ENCODE measurements around the gene GLIS2.

Gene GLIS2

GRCh38 chr16:4352843-4353242 lies 37.0 kb downstream of the GLIS2 start:
- no peak for DNase-seq (ENCODE audit: low read depth)

- DNase-seq (ENCODE audit: low read depth), result no peak
Measured at GRCh38 chr16:4353675-4354074, 37.8 kb downstream of the GLIS2 start.

DNA sequence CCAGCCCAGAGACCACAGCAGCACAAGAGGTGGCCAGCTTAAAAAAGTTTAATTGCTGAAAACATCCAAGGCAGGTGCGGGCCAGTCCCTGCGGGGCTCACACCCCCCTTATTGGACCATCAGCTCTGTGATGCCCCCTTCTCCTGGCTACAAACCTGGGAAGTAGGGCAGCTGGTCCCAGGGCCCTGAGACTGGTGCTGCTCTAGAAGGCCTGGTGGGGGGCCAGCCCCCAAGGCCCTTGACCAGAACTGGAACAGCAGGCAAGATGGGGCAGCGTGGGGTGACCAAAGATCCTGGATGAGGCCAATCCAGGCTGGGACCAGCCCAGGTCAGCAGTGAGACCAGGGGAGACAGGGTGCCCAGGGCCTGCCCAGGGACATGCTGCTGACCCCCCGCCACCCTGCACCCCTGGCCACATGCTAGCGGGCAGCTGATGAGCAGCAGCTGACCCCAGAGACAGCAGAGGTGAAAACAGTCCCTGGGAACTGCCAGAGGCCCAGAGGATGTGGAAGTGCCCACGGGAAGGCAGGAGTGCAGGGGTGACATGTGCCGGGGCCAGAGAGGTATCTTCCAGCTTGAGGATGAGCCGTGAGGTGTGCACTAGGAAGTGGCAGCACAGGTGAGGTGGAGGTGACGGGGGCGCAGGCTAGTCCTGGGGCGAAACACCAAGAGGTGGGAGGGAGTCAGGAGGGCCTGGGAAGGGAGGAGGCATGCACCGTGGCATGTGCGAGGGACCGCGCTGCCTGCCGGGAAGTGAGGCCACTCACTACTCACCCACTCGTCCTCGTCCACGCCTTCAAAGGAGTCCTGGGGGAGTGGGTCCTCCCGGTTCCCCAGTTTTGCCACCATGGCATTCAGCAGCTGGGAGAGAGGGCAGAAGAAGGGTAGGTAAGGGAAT lies 38.9 kb downstream of the GLIS2 start:
- no peak for DNase-seq (ENCODE audit: low read depth)

- no peak for DNase-seq (ENCODE audit: low read depth)
Measured at GRCh38 chr16:4356820-4357219, 41.0 kb downstream of the GLIS2 start.

DNA sequence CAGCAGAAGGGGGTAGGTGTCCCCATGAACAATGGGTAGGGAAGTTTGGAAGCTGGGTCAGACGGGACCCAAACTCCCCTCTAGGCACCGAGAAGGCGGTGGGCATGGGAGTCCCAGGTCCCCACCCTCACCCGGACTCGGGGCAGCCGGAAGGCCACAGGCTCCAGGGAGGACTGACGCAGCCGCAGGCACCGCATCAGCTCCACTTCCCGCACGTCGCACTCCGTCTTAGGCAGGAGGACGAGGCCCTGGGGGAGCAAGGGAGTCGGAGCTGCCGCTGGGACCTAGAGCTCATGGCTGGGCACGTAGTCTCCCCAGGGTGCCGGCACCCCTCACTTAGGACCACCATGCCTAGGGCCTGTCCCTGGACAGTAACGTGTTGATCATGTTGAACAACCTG lies 42.4 kb downstream of the GLIS2 start:
- DNase-seq (ENCODE audit: low read depth), result no peak

DNA sequence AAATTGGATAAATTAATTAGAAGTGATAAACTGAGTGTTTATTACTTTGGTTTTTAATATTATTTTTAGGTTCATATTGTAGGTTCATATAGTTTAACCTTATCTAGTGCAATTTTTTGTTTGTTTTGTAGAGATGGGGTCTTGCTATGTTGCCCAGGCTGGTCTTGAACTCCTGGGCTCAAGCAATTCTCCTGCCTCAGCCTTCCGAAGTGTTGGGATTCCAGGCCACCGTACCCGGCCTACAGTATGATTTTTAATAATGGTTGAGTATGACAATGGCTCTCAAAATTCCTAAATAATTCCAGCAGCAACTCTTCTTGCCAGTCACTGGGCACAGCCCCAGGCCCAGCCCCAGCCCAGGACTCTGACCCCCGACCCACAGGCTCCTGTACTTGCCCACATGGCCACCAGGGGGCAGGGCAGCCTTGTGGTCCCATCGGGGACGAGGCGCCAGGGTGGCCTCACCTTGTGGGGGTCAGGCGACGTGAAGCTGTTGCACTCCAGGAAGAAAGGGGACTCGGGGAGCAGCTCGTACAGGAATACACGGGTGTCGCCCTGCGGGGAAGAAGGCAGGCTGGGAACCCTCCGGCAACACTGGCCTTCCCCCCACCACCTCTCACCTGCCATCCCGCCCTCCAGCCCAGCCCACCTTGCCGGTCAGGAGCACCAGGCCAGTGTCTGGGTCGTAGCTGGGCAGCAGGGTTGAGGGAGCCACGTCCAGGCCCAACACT lies 43.1 kb downstream of the GLIS2 start:
- peak; percentile 59 for DNase-seq (ENCODE audit: low read depth)

DNA sequence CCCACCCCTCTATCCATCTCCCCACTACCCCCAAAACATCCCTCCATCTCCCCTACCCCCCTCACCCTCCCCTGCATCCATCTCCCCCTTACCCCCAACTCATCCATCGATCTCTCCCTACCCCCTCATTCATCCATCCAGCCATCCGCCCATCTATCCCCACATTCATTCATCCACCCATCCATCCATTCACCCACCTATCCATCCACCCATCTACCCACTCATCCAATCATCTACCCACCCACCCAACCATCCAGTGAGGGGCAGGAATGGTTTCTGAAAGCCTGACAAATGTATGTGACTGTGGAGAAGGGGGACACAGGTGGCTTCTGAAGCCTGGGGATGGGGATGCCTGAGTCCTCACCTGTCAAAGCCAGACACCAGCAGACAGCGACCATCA lies 44.0 kb downstream of the GLIS2 start:
- DNase-seq (ENCODE audit: low read depth), result no peak

- no peak for DNase-seq (ENCODE audit: low read depth)
Measured at GRCh38 chr16:4360538-4361021, 44.7 kb downstream of the GLIS2 start.

GRCh38 chr16:4361033-4361943 lies 45.4 kb downstream of the GLIS2 start:
- DNase-seq (ENCODE audit: low read depth), result no peak

GRCh38 chr16:4361944-4362311 lies 46.1 kb downstream of the GLIS2 start:
- DNase-seq (ENCODE audit: low read depth), result no peak

GRCh38 chr16:4362476-4363135 lies 46.7 kb downstream of the GLIS2 start:
- DNase-seq (ENCODE audit: low read depth), result no peak

- no peak for DNase-seq (ENCODE audit: low read depth)
Measured at GRCh38 chr16:4364196-4365013, 48.5 kb downstream of the GLIS2 start.

- DNase-seq (ENCODE audit: low read depth), result no peak
Measured at GRCh38 chr16:4365014-4365406, 49.1 kb downstream of the GLIS2 start.

GRCh38 chr16:4365615-4366014 lies 49.7 kb downstream of the GLIS2 start:
- DNase-seq (ENCODE audit: low read depth), result no peak

DNA sequence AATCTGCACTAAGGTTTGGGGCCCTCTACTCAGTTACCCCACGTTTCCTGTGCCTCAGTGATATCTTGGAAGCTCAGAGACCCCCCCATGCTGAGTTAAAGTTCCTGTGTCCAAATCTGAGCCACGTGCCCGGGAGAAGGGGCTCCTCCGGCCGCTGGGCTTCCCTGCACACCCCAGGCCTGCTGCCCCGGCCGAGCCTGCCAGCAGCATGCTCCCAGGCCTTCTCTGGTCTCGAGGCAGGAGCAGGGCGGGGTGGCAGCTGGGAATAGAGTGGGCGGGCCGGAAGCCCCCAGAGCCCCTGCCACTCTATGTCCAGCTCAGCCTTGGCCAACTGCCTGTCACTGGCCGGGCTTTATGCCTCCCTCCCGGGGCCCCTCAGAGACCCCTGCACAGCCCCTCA lies 50.1 kb downstream of the GLIS2 start:
- no peak for DNase-seq (ENCODE audit: low read depth)

DNA sequence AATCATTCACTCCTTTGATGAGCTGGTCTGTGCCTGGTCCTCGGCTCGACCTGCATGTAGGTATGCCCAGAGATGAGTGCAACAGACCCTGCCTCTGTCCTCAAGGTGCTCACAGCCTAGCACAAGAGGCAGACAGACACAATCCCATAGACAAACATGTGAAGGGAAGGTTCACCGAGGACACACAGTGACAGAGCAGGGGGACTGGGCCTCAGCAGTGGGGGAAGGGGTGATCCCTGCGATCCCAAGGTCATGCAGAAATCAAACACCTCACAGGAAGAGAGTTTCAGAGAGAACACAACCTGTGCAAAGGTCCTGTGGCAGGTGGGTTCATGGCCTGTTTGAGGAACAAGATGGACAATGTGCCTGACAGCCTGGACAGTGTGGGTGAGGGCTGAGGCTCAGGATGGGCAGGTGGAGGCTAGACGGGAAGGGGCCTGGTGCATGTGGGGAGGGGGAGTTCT lies 51.6 kb downstream of the GLIS2 start:
- no peak for DNase-seq (ENCODE audit: low read depth)

DNA sequence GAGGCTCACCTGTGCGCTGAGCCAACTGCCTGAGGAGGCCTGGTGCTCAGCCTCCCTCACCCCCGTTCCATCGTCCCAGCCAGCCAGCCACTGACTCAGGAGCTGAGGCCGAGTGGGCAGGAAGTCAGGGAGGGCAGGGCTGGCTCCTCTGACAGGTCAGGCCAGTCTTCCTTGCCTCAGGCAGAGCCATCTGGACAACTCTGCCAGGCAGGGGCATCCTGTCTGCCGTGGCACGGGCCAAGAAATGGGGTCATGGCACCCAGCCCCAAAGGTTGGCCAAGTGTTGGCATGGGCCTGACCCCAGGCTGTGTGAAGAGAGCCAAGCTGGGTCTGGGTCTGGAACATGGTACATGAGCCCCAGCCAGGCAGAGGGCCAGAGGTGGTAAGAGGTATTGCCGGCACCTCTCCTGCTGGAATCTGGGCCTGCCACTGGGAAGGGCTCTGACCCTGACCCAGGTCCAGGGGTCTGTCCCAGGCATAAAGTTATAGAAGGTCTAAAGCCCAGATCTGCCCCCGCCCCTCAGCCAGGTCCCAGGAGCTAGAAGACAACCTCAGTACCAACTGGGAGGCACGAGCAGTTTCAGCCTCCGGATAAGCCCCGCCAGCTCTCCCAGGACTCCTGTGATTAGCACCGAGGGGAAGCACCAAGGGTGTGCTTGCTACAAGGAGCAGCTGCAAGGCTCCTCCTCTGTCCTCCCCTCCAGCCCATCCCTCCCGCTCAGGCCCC lies 53.3 kb downstream of the GLIS2 start:
- DNase-seq (ENCODE audit: low read depth), result no peak

DNA sequence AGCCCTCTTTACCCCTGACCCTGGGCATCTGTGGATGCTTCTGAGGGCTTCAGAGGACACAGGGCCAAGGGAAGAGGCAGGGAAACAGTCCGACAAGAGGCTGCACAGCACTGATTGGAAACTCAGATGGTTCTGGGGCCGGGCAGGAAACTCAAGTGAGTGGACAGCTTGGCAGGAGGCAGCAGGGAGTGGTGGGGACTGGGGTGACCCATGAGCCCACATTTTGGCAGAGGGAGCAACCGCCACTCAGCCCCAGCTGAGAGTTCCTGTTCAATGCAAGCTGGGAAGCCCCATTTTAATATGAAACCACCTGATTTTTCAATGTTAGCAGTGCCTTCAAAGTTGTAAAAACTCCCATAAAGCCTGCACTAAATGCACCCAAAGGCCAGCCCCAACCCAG lies 54.3 kb downstream of the GLIS2 start:
- DNase-seq (ENCODE audit: low read depth), result no peak

- no peak for DNase-seq (ENCODE audit: low read depth)
Measured at GRCh38 chr16:4370570-4371356, 54.9 kb downstream of the GLIS2 start.

All from stimulated activated CD8-positive, alpha-beta memory T cell treated with anti-CD3 and anti-CD28 coated beads, Interleukin-4, amount 100 ng/mL, for 24 hours (primary cell).